Measurements from ENCODE around the gene HYAL2. TPM values are rescaled to one million over a fixed set of nuclear protein-coding genes. Genes with fewer than 3 reads are reported as not detected.

The HYAL2 gene
- total RNA-seq, 1 experiment from 2014 or later = 12.6 TPM

GRCh38 chr3:50323614-50324199, 1.2 kb upstream of the HYAL2 start:
- no peak for DNase-seq (ENCODE audit: unreplicated experiment)
- Mint-ChIP-seq H3K4me3 (ENCODE audit: unreplicated experiment) (no peak overlapping the region), H3K27ac (ENCODE audit: low read depth, unreplicated experiment) (no peak overlapping the region), H3K4me1 (ENCODE audit: insufficient read depth, unreplicated experiment) (peaks cover 6% of the 10 kb centered on the region), H3K27me3 (ENCODE audit: insufficient read depth, unreplicated experiment) (no peaks in the 10 kb centered on the region), H3K36me3 (ENCODE audit: insufficient read depth, unreplicated experiment) (peaks cover 4% of the 10 kb centered on the region), H3K9me3 (ENCODE audit: unreplicated experiment) (no peaks in the 10 kb centered on the region)
- ChIA-PET CTCF (interaction anchor here (0.6 to 3.9 kb wide), 28 partner anchors 9 to 1345 kb away, joined by 3 to 38 read pairs (median 4); partner anchors contain the start of genes HYAL1, HYAL3, IFRD2 and NAA80), POLR2A (interaction anchor here (1.2 to 5.0 kb wide), 4 partner anchors 13 to 32 kb away, joined by 3 to 22 read pairs (median 4); partner anchors contain the start of genes HYAL3, IFRD2 and NAA80)
- intact Hi-C loops (cut with micrococcal nuclease) = loop anchor here (1.0 kb wide), 2 partner anchors 49 to 131 kb away; no protein-coding TSS in a partner anchor
- no peak for TF ChIP-seq CTCF (IDR thresholded peaks at IDR 0.05; ENCODE audit: unreplicated experiment)
- no TSS peak for BruUV-seq (replicated peaks)

DNA sequence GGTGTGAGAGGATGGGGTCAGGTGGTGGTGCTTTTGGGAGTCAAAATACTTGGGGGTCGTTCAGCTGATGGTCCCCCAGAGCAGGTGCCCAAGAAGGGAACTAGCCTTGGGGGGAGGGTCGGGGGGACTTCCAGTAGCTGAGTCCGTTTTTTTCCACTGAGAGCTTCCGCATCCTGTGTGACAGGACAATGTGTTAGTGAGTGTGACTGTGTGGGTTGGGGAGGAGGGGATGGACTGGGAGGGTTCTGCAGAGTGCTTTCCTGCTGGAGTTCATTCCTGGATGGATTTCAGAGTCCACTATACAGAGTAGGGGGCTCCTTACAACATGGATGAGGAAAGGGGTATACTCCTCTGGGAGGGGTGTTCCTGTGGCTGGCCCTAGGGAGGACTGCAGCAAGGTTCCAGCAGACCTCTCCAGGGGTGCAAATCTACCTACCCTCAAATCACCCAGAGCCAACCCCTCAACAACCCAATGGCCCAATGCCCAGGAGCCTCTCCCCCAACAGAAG, 601 bp upstream of the HYAL2 start:
- H3K27me3 Mint-ChIP-seq (ENCODE audit: insufficient read depth, unreplicated experiment) = no peaks in the 10 kb centered on the region
- ChIA-PET CTCF (interaction anchor here (0.7 to 3.9 kb wide), 12 partner anchors 8 to 1346 kb away, joined by 3 to 38 read pairs (median 8); partner anchors contain the start of genes HYAL1, HYAL3, IFRD2 and NAA80), POLR2A (interaction anchor here (1.8 to 5.0 kb wide), 2 partner anchors 14 to 31 kb away, joined by 4 to 22 read pairs; partner anchors contain the start of gene IFRD2)
- H3K4me3 Mint-ChIP-seq (ENCODE audit: unreplicated experiment) = peak overlapping the region; percentile 21
- intact Hi-C loops (cut with micrococcal nuclease) = no loop called here
- H3K27ac Mint-ChIP-seq (ENCODE audit: low read depth, unreplicated experiment) = no peak overlapping the region
- no peaks in the 10 kb centered on the region for H3K9me3 Mint-ChIP-seq (ENCODE audit: unreplicated experiment)
- peaks cover 6% of the 10 kb centered on the region for H3K4me1 Mint-ChIP-seq (ENCODE audit: insufficient read depth, unreplicated experiment)
- BruUV-seq (replicated peaks) = no TSS peak
- no peak for TF ChIP-seq CTCF (IDR thresholded peaks at IDR 0.05; ENCODE audit: unreplicated experiment)
- DNase-seq (ENCODE audit: unreplicated experiment) = no peak
- peaks cover under 1% of the 10 kb centered on the region for H3K36me3 Mint-ChIP-seq (ENCODE audit: insufficient read depth, unreplicated experiment)

- ChIA-PET POLR2A (interaction anchor here (0.6 to 5.0 kb wide), 5 partner anchors 14 to 1670 kb away, joined by 3 to 25 read pairs (median 5); partner anchors contain the start of genes HYAL3, IFRD2 and NAA80), CTCF (interaction anchor here (0.9 to 3.9 kb wide), 4 partner anchors 7 to 56 kb away, joined by 3 to 38 read pairs (median 26); partner anchors contain the start of genes HYAL3, IFRD2 and NAA80)
- no peak overlapping the region for H3K4me3 Mint-ChIP-seq (ENCODE audit: unreplicated experiment)
- no peaks in the 10 kb centered on the region for H3K36me3 Mint-ChIP-seq (ENCODE audit: insufficient read depth, unreplicated experiment)
- intact Hi-C loops (cut with micrococcal nuclease) = no loop called here
- no peak overlapping the region for H3K27ac Mint-ChIP-seq (ENCODE audit: low read depth, unreplicated experiment)
- H3K9me3 Mint-ChIP-seq (ENCODE audit: unreplicated experiment) = no peaks in the 10 kb centered on the region
- no peaks in the 10 kb centered on the region for H3K27me3 Mint-ChIP-seq (ENCODE audit: insufficient read depth, unreplicated experiment)
- no peak for TF ChIP-seq CTCF (IDR thresholded peaks at IDR 0.05; ENCODE audit: unreplicated experiment)
- no peak for DNase-seq (ENCODE audit: unreplicated experiment)
- peaks cover 12% of the 10 kb centered on the region for H3K4me1 Mint-ChIP-seq (ENCODE audit: insufficient read depth, unreplicated experiment)
- BruUV-seq (replicated peaks) = no TSS peak
Measured at GRCh38 chr3:50322115-50322385, 495 bp downstream of the HYAL2 start.

DNA sequence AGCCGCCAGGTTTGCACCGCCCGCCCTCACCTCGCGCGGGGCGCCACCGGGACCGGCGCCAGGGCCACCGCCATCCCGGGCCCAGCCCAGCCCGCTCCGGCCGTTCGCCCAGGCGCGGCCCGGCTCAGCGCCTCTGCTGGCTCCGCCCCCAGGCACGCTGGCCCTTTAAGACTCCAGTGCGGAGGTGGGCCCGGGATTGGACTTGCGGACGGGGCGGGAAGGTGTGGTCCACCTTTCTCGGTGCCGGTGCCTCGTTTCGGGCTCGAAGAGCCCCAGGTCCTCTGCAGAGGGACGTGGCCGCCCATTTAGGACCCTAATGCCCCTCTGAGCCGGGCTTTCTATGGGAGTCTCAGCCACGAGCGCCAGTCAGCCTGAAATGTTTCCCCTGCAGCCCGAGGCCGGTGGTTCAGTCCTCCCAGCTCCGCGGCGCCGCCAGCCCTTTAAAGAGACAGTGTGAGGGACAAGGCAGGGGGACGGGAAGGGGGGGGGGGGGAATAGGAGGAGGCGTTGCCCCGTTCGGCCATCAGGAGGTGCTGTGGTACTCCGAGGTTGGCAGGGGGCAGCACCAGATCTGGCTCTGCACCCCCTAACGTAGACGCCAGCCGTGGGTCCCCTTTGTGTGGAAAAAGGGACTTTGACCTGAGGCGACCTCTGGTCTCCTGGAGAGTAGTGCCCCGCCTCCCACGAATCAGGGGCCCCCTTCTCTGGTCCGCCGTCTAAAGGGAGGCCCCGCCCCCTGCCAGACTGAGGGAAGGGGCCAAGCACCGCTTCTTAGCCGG, 1.0 kb downstream of the HYAL2 start:
- no peaks in the 10 kb centered on the region for H3K27me3 Mint-ChIP-seq (ENCODE audit: insufficient read depth, unreplicated experiment)
- H3K36me3 Mint-ChIP-seq (ENCODE audit: insufficient read depth, unreplicated experiment) = peaks cover under 1% of the 10 kb centered on the region
- POLR2A ChIA-PET = interaction anchor here (0.6 to 5.0 kb wide), 6 partner anchors 15 to 1671 kb away, joined by 3 to 25 read pairs (median 8); partner anchors contain the start of genes HYAL3, IFRD2 and NAA80
- CTCF ChIA-PET = interaction anchor here (0.6 to 3.9 kb wide), 7 partner anchors 19 to 1179 kb away, joined by 3 to 38 read pairs (median 3); partner anchors contain the start of genes HYAL3, IFRD2 and NAA80
- no TSS peak for BruUV-seq (replicated peaks)
- no peaks in the 10 kb centered on the region for H3K9me3 Mint-ChIP-seq (ENCODE audit: unreplicated experiment)
- TF ChIP-seq CTCF (IDR thresholded peaks at IDR 0.05; ENCODE audit: unreplicated experiment) = peak; percentile 38
- peak; percentile 89 for DNase-seq (ENCODE audit: unreplicated experiment)
- intact Hi-C loops (cut with micrococcal nuclease) = loop anchor here (1.0 kb wide), 1 partner anchor 22 kb away; the partner anchor contains the start of genes HYAL3 and NAA80
- peak overlapping the region; percentile 80 for H3K4me3 Mint-ChIP-seq (ENCODE audit: unreplicated experiment)
- H3K27ac Mint-ChIP-seq (ENCODE audit: low read depth, unreplicated experiment) = peak overlapping the region; percentile 98
- peaks cover 17% of the 10 kb centered on the region for H3K4me1 Mint-ChIP-seq (ENCODE audit: insufficient read depth, unreplicated experiment)
